Fibroblast of the aortic adventitia (primary cell): ENCODE results near the gene E2F4. TPM values are rescaled to one million over a fixed set of nuclear protein-coding genes. Genes with fewer than 3 reads are reported as not detected.

Experiments
- DNase-seq: peaks from one replicate; pipeline ENCODE4 v3.0.0-alpha.2; 2010; ENCODE audit warnings: low read depth
- H3K4me3 ChIP-seq: 2 replicates; pipeline ENCODE4 v1.5.1; 2011; ENCODE audit warnings: low read depth, mild to moderate bottlenecking, control low read depth, low read length, moderate library complexity
- CTCF ChIP-seq: IDR thresholded peaks from 2 replicates; pipeline ENCODE4 v1.5.1; 2011; ENCODE audit warnings: mild to moderate bottlenecking, low read length, control low read depth, inconsistent platforms; ENCODE audit not compliant: insufficient read depth
- total RNA-seq: library from RNA; depleted of rRNA; stranded (reverse); fragments of >200 nt; gene quantifications from 2 replicates; pipeline ENCODE4 v1.2.3, GENCODE V29; 2012; ENCODE audit warnings: low replicate concordance

E2F4 gene
- total RNA-seq, 1 donor, result 47.5 TPM

- peak overlapping the region; percentile 40 for H3K4me3 ChIP-seq
- no peak for DNase-seq
Measured at GRCh38 chr16:67177743-67178699, 13.9 kb upstream of the E2F4 start.

DNA sequence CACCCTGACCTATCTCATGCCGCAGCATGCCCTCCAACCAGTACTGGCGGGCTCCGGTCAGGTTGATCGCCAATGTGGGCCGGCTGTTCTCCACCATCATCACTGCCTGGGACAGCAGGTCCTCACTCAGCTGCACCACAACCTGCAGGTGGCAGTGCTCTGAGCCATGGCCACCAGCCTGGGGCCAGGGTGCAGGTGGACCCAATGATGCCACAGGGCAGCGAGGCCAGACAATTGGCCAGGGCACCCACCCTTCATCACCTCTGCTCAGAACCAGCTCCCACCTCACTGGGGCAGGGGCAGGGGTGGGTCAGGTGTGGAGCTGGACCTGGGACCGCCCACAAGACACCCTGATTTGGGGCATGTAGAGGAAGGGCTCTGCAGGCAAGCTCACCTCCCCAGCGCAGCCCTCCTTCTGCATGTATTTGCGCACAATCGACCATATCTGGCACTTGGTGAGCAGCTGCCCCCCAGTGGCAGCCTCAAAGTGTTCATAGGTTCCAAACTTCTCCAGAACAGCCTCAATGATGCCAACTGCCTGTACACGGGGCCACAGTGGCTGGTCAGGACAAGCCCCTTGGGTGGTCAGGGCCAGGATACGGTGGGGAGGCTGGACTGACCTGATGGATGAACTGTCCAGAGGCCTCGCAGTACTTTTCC lies 12.4 kb upstream of the E2F4 start:
- no peak for DNase-seq
- no peak overlapping the region for H3K4me3 ChIP-seq
- TF ChIP-seq CTCF, result no peak

More at GRCh38 chr16:67177743-67178699, 13.9 kb upstream of the E2F4 start:
- TF ChIP-seq CTCF, result peak; percentile 26

- DNase-seq, result no peak
Measured at GRCh38 chr16:67180166-67180565, 11.8 kb upstream of the E2F4 start.

GRCh38 chr16:67181346-67181745 lies 10.6 kb upstream of the E2F4 start:
- peak; percentile 93 for DNase-seq
- H3K4me3 ChIP-seq, result peak overlapping the region; percentile 15
- no peak for TF ChIP-seq CTCF

More at GRCh38 chr16:67180166-67180565, 11.8 kb upstream of the E2F4 start:
- no peak overlapping the region for H3K4me3 ChIP-seq
- TF ChIP-seq CTCF, result no peak

GRCh38 chr16:67182288-67182687 lies 9.7 kb upstream of the E2F4 start:
- H3K4me3 ChIP-seq, result peak overlapping the region; percentile 76
- DNase-seq, result no peak

DNA sequence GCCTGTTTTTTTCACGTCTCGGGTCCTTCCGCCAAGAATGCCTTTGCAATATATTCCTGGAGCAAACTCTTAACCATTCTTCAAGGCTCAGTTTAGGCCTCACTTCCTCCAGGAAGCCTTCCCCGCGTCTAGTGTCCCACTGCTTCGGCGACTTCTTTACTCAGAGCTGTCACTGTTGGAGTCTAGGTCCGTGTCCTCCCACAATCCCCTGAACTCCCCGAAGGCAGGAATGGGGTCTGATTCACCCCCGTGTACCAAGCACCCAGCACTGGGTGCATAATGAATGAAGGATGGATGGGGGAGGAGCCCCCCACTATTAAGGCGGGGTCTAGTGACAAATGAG lies 8.7 kb upstream of the E2F4 start:
- no peak for DNase-seq
- TF ChIP-seq CTCF, result no peak
- peak overlapping the region; percentile 76 for H3K4me3 ChIP-seq

More at GRCh38 chr16:67182288-67182687, 9.7 kb upstream of the E2F4 start:
- TF ChIP-seq CTCF, result no peak
